Measurements from ENCODE around the gene ASPSCR1.

The ASPSCR1 gene

DNA sequence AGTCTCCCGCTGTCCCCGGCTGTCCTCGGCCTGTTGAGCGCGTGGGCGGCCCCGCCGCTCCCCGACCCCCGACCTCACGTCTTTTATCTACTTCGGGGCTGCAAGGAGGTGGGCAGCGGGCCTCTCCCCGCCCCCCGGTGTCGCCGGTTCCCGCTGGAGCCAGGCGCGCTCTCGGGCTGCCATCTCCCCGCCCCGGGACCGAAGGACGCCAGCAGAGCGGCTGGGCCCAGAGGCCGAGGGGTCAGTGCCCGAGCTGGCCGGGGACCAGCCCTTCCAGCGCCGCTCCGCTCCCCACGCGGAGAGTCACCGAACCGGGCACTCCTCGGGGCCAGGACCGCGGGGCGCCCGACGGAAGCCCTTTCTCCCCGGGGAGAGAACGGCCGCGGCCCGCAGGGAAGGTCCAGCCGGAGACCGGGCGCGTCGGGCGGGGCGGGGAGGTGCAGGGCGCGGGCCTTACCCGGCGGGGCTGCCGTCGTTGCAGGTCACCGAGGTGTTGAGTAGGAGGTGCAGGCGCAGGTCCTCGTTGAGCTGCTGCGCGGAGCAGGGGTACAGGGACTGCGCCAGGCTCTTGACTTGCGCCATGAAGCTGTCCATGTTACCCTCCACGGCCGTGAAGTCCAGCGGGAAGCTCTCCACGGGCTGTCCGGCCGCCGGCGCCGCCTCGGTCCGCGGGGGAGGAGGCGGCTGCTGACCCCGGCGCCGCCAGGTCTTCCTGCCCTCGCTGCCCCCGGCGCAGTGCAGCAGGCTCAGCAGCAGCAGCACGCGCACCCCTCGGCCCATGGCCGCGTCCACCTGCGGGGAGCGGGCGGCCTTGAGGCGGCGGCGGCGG, 17.1 kb upstream of the ASPSCR1 start:
- DNase-seq (ENCODE audit: low read depth in 2 of 2): no peak

DNA sequence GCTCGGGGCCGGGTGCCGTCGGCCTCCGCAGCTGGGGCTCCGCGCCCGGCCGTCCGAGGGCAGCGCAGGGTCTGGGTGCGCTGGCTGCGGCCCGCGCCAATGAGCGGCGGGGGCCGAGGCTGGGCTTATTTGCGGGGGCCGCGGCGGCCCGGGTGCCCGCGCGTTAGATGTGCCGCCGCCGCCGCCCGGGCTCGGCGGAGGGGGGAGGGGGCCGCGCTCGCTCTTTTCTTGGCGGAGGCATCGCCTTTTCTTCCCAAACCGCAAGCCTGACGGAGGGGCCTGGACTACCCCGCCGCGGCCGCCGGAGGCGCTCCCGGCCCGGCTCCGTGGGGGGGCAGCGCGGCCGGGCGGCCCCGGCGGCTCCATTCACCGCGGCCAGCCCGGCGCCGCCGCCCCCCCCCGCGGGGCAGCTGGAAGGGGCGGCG, 16.3 kb upstream of the ASPSCR1 start, which contains the start of gene NOTUM:
TSS of gene NOTUM (minus strand) at position 101 of the 425 bp plus-strand sequence. CDS start 278 bp downstream, outside the sequence.
- no peak for DNase-seq (ENCODE audit: low read depth in 2 of 2)

- no peak for DNase-seq (ENCODE audit: low read depth in 2 of 2)
Measured at GRCh38 chr17:81961521-81962498, 15.6 kb upstream of the ASPSCR1 start.

GRCh38 chr17:81962499-81963441, 14.7 kb upstream of the ASPSCR1 start:
- no peak for DNase-seq (ENCODE audit: low read depth in 2 of 2)

DNA sequence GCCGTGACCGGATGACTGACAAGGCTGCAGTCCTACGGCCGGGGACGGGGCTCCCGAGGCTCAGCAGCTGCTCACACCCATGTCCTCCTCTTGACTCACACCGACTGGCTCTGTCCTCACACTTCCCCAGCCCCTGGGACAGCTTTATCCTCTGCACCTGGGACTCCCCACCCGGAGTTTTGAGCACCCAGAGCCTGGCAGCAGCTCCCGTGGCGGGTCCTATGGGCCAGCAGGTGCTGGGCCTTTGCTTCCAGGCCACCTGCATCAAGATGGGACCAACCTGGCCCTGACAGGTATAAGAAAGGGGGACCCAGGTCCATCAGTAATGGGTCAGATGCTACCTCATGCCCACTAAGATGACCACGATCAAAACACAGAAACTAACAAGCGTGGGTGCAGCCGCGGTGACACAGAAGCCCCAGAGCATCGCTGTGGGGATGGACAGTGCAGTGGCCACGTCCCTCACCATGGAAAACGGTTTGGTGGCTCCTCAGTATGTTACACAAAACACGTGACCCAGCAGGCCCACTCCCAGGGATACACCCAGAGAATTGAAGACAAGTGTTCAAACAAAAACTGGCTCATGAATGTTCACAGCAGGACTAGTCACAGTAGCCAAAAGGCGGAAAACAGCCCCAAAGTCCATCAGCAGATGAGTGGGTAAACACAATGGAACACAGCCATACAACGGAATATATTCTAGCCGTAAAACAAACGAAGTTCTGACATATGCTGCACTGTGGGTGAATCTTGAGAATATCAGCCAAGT, 13.2 kb upstream of the ASPSCR1 start:
- no peak for DNase-seq (ENCODE audit: low read depth in 2 of 2)

DNA sequence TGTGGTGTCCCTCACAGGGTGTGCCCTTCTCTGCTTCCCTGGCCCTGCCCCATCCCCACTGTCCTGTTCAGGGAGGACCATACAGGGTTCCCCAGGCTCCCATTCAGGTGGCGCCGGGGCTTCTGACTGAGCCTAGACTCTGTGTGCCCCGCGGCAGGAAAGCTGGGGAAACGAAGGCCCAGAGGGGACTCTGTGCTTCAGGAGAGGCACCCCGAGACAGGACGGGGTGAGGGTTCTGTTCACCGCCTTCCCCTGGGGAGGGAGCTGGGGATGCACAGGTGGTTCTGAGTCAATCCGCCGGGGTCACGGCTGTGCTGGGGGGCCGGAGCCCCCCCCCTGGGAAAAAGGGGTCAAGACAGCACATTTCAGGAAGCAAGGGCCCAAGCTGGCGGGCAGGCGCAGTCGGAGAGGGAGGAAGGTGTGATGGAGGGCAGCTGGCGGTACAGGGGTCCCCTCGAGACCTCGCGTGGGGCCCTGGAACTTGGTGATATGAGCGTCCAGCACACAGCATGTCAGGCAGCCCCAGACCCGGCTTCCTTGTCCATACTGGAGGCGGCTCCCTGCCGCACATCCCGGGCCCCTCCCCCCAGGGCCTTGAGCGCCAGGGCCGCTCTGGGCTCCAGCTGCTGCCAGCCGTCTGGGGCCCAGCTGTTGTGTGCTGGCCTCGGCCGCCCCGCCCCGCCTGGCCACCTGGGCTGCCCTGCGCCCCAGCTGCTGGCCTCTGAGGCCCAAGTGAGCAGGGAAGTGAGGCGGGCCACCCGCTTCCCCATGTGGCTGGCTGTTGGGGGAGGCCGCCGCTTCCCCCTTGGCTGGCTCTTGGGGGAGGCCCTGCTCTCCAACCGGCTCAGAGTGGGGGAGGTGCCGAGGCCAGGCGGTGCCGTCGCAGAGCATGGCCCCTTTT, 10.8 kb upstream of the ASPSCR1 start:
- DNase-seq (ENCODE audit: low read depth in 2 of 2): no peak

DNA sequence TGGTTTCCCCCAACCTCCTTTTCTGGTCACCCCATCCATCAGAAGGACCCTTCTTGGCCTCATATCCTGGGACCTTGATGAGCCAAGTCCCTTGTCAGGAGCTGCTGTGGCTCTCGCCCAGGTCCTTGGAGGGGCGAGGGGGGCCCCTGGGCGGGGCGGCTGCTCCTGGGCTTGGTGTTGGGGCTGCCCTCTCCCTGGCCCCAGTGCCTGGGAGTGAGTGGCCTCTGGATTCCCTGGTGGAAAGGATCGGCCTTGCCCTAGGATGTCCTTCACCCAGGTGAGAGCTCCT, 10.2 kb upstream of the ASPSCR1 start:
- no peak for DNase-seq (ENCODE audit: low read depth in 2 of 2)

DNA sequence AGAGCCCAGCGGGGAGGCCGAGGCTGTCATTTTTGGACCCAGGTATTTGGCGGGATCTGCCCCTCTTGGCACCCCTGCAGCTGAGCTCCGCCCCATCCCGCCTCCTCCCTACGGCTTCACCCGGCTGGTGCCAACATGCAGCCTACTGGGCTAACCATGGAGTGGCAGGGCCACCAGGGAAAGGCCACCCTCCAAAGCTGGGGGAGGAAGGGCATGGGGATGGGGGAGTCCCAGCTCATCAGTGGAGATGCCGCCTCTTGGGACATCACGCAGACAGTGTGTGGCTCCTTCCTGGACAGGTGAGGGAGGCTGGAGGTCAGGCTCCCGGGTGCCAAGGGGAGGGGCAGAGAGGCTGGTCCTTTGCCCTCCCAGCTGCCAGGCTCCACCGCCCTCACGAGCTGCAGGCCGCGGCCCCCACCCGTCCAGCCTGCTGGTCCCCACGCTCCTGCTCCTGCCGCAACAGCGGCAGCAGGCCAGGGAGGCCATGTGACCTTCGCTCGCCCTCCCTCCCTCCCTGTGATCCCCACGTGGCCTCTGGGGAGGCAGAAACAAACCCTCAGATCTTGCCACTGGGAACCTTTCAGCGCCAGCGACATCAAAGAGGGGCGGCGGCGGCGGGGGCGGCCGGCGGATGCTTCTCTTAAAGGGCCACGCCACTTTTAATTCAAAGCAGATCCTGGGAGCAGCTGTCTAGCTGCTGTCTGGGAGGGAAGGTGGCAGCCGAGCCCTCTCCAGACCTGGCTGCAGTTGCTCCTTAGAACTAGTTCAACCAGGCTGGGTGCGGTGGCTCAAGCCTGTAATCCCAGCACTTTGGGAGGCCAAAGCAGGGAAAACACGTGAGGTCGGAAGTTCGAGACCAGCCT, 9.7 kb upstream of the ASPSCR1 start:
- DNase-seq (ENCODE audit: low read depth in 2 of 2): peak; percentile 79

- no peak for DNase-seq (ENCODE audit: low read depth in 2 of 2)
Measured at GRCh38 chr17:81968396-81968745, 9.1 kb upstream of the ASPSCR1 start.

- no peak for DNase-seq (ENCODE audit: low read depth in 2 of 2)
Measured at GRCh38 chr17:81968850-81969812, 8.3 kb upstream of the ASPSCR1 start.

DNA sequence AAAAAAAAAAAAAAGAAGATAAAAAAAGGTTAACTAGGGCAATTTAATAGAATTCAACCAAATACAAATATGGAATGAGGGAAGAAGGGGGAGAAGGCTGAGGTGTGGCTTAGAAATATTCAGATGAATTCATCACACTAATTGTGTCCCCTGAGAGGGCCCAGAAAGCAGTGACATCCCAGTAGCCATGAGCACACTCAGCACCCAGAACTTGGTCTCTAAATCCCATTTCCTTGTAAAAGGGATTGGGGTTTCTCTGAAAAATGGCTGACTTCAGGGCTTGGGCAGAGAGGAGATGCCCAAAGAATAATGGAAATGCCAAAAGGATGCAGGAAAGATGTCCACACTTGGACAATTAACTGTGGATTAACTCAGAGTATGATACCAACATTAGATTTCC, 4.0 kb upstream of the ASPSCR1 start:
- no peak for DNase-seq (ENCODE audit: low read depth in 2 of 2)

GRCh38 chr17:81976332-81977210, 858 bp upstream of the ASPSCR1 start:
- DNase-seq (ENCODE audit: low read depth in 2 of 2): no peak

- no peak for DNase-seq (ENCODE audit: low read depth in 2 of 2)
Measured at GRCh38 chr17:81978524-81979298, 1.3 kb downstream of the ASPSCR1 start.

DNA sequence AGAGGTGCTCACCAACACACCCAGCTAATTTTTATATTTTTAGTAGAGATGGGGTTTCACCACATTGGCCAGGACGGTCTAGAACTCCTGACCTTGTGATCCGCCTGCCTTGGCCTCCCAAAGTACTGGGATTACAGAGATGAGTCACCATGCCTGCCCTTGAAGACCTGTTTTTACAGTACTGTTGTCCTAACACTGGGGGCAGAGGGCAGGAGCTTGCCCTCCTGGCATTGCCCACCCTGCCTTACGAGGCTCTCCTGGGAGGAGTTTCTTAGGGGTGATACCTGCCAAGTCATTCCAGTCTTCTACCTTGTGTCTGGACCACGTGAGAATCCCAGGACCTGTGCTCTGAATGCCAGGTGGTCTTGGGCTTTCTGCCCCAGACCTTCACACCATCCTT, 2.7 kb downstream of the ASPSCR1 start:
- DNase-seq (ENCODE audit: low read depth in 2 of 2): no peak

DNA sequence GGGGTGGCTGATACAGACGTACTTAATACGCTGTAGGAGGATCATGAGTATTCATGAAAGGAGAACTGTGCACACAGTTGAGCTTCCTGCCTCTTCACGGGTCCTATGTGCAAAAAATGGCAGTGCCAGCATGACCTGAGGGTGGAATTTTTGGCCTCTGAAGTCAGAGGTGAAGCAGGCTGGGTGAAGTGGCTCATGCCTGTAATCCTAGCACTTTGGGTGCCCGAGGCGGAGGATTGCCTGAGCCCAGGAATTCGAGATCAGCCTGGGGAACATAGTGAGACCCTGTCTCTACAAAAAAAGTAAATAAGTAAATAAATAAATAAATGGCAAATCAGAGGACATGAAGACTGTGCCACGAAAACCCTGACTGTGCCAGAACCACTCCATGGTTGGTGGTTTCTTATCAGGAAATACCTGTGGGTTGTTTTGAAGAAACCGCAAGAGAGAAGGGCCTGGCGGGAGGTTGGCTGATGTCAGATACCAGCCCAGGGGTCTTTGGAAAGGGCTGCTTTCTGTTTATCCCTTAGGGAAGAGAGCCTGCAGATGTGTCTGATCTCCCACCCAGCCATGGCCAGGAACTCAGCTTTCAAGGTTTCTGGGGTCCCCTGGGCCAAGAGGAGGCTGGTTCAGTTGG, 3.4 kb downstream of the ASPSCR1 start:
- no peak for DNase-seq (ENCODE audit: low read depth in 2 of 2)

Data from activated CD8-positive, alpha-beta memory T cell treated with anti-CD3 and anti-CD28 coated beads for 4 hours (primary cell).